ENCODE data around the gene PARP14.

- TF ChIP-seq POLR2A (IDR thresholded peaks at IDR 0.05), result no peak
- TF ChIP-seq CTCF (IDR thresholded peaks at IDR 0.05), result no peak
Measured at GRCh38 chr3:122716667-122717066, 36.0 kb downstream of the PARP14 start.
